Endodermal cell (in vitro differentiated cells): ENCODE data around the gene TIGAR. TPM values are rescaled to one million over a fixed set of nuclear protein-coding genes. Genes with fewer than 3 reads are reported as not detected.

Experiments
- DNase-seq: peaks from one replicate; pipeline ENCODE4 v3.0.0-alpha.2; 2017
- H3K27ac ChIP-seq: 2 replicates; pipeline ENCODE4 v1.5.1; 2013; ENCODE audit warnings: mild to moderate bottlenecking, low read depth, low read length, moderate library complexity
- H3K27me3 ChIP-seq: 2 replicates; pipeline ENCODE4 v1.6.1; 2013; ENCODE audit warnings: mild to moderate bottlenecking, low read length, moderate library complexity; ENCODE audit not compliant: insufficient read depth, control insufficient read depth, poor library complexity, severe bottlenecking
- H3K36me3 ChIP-seq: 2 replicates; pipeline ENCODE4 v1.7.0; 2013; ENCODE audit warnings: mild to moderate bottlenecking, low read length, moderate library complexity; ENCODE audit not compliant: control insufficient read depth, insufficient read depth
- H3K4me1 ChIP-seq: one replicate; pipeline ENCODE4 v1.7.0; 2013; ENCODE audit warnings: low read length; ENCODE audit not compliant: control insufficient read depth, insufficient read depth
- H3K4me3 ChIP-seq: 2 replicates; pipeline ENCODE4 v1.5.1; 2013; ENCODE audit warnings: mild to moderate bottlenecking, low read length, moderate library complexity
- H3K9ac ChIP-seq: 2 replicates; pipeline ENCODE4 v1.6.1; 2013; ENCODE audit warnings: mild to moderate bottlenecking, low read length, moderate library complexity; ENCODE audit not compliant: poor library complexity, severe bottlenecking; ENCODE audit errors: extremely low read depth
- H3K9me3 ChIP-seq: 2 replicates; pipeline ENCODE4 v1.6.1; 2013; ENCODE audit warnings: mild to moderate bottlenecking, low read length, moderate library complexity; ENCODE audit not compliant: control insufficient read depth
- H3K27ac Mint-ChIP-seq: 2 replicates; pipeline ENCODE4 v1.8.0; 2020; ENCODE audit warnings: mixed read lengths
- H3K27me3 Mint-ChIP-seq: 2 replicates; pipeline ENCODE4 v1.8.0; 2021; ENCODE audit warnings: mild to moderate bottlenecking, mixed read lengths; ENCODE audit not compliant: insufficient read depth
- H3K36me3 Mint-ChIP-seq: 2 replicates; pipeline ENCODE4 v1.8.0; 2020; ENCODE audit warnings: low read depth, mixed read lengths
- H3K4me1 Mint-ChIP-seq: 2 replicates; pipeline ENCODE4 v1.8.0; 2020; ENCODE audit warnings: mixed read lengths
- H3K4me3 Mint-ChIP-seq: 2 replicates; pipeline ENCODE4 v1.8.0; 2020; ENCODE audit warnings: mild to moderate bottlenecking, moderate library complexity, mixed read lengths
- H3K9me3 Mint-ChIP-seq: 2 replicates; pipeline ENCODE4 v1.8.0; 2020; ENCODE audit warnings: mild to moderate bottlenecking, mixed read lengths
- WGBS, 2 experiments: methylation state at CpG; one replicate each; pipeline versions ENCODE4 v1.1.5 to v1.1.7; 2013; ENCODE audit warnings: missing lambda C conversion rate in 2 of 2, mixed read lengths in 1 of 2; ENCODE audit not compliant: insufficient coverage in 1 of 2, insufficient read length in 1 of 2; 5-methylcytosine and 5-hydroxymethylcytosine counted together
- total RNA-seq, 2 donors: library from RNA; stranded (reverse); fragmentation: NEBNext Ultra II Directional in 1 of 2; extraction: Animal tissue kit (Norgen Biotek cat#: 25700) in 1 of 2; gene quantifications; 2 replicates in 1 of 2; 3 replicates in 1 of 2; pipeline ENCODE4 v1.2.1, GENCODE V29; 2021
- TF ChIP-seq, protein P1 (sequence below): fragments of 200-600 bp; sonication (generic); conservative IDR thresholded peaks from 2 replicates; pipeline ENCODE4 v1.5.0; 2021; ENCODE audit warnings: antibody characterized with exemption, mild to moderate bottlenecking

TIGAR gene
- total RNA-seq, 2 donors from 2014 or later, result 19.2 to 41.3 TPM

DNA sequence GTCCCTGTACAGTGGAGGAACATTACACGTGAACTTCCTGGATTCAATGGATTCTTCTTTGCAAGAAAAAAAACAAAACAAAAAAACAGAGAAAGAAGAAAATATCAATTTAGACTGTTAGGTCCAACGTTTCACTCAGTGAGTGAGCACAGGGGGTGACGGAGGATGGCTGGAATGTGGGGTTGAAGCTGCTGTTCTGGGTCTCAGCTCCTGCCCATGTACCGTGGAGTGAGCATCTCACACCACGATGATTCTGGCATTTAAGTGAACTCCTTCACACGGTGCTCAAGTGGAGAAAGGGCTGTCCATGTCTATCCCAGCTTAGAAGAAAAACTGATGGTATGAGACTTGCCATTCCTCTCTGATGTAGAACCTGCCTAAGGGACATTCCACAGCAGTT lies 24.3 kb upstream of the TIGAR start:
- WGBS, 2 experiments, result 94 to 98% methylated on average over 4 to 6 of the region's 6 CpGs
- Histone ChIP-seq H3K9ac (no peak overlapping the region), H3K27me3 (no peaks in the 10 kb centered on the region), H3K9me3 (no peaks in the 10 kb centered on the region), H3K27ac (no peak overlapping the region), H3K36me3 (peaks cover 48% of the 10 kb centered on the region), H3K4me1 (no peaks in the 10 kb centered on the region), H3K4me3 (no peak overlapping the region)
- peaks cover 9% of the 10 kb centered on the region for H3K4me1 Mint-ChIP-seq
- H3K27me3 Mint-ChIP-seq, result no peaks in the 10 kb centered on the region
- no peaks in the 10 kb centered on the region for H3K9me3 Mint-ChIP-seq
- no peak for DNase-seq
- no peak overlapping the region for H3K4me3 Mint-ChIP-seq
- no peak overlapping the region for H3K27ac Mint-ChIP-seq
- H3K36me3 Mint-ChIP-seq, result peaks cover 84% of the 10 kb centered on the region
- TF ChIP-seq, protein P1, sequence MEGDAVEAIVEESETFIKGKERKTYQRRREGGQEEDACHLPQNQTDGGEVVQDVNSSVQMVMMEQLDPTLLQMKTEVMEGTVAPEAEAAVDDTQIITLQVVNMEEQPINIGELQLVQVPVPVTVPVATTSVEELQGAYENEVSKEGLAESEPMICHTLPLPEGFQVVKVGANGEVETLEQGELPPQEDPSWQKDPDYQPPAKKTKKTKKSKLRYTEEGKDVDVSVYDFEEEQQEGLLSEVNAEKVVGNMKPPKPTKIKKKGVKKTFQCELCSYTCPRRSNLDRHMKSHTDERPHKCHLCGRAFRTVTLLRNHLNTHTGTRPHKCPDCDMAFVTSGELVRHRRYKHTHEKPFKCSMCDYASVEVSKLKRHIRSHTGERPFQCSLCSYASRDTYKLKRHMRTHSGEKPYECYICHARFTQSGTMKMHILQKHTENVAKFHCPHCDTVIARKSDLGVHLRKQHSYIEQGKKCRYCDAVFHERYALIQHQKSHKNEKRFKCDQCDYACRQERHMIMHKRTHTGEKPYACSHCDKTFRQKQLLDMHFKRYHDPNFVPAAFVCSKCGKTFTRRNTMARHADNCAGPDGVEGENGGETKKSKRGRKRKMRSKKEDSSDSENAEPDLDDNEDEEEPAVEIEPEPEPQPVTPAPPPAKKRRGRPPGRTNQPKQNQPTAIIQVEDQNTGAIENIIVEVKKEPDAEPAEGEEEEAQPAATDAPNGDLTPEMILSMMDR, result no peak

DNA sequence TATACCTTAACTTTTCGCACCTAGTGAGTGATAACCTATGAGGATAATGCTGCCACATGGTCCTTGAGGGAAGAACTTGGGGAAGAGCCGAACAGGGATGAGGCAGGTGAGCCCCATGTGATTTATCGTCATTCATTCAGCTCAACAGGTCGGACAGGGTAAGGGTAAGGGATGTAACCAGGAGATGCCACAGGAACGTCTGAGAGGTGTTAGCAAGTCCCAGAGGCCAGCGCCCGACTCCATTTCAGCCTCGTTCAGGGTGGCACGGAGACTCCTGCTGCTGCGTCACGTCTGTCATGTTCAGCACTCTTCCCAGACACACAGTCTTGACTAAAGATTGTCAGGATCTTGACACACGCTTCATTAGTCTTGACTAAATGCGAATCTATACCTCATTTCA lies 23.4 kb upstream of the TIGAR start:
- peaks cover 9% of the 10 kb centered on the region for H3K4me1 Mint-ChIP-seq
- no peaks in the 10 kb centered on the region for H3K9me3 ChIP-seq
- TF ChIP-seq, protein P1, result no peak
- no peaks in the 10 kb centered on the region for H3K27me3 Mint-ChIP-seq
- H3K4me1 ChIP-seq, result no peaks in the 10 kb centered on the region
- no peaks in the 10 kb centered on the region for H3K9me3 Mint-ChIP-seq
- DNase-seq, result no peak
- no peak overlapping the region for H3K4me3 ChIP-seq
- no peak overlapping the region for H3K27ac Mint-ChIP-seq
- H3K27me3 ChIP-seq, result no peaks in the 10 kb centered on the region
- H3K36me3 Mint-ChIP-seq, result peaks cover 86% of the 10 kb centered on the region
- no peak overlapping the region for H3K9ac ChIP-seq
- H3K27ac ChIP-seq, result no peak overlapping the region
- peaks cover 57% of the 10 kb centered on the region for H3K36me3 ChIP-seq
- WGBS, 2 experiments, result 94 to 99% methylated on average over 12 to 13 of the region's 13 CpGs
- H3K4me3 Mint-ChIP-seq, result no peak overlapping the region

DNA sequence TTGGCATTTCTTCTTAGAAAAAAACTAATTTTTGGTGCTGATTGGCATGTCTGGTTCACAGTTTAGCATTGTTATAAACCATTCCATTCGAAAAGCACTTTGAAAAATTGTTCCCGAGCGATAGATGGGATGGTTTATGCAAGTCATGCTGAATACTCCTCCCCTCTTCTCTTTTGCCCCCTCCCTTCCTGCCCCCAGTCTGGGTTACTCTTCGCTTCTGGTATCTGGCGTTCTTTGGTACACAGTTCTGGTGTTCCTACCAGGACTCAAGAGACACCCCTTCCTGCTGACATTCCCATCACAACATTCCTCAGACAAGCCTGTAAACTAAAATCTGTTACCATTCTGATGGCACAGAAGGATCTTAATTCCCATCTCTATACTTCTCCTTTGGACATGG lies 20.1 kb upstream of the TIGAR start:
- H3K4me3 Mint-ChIP-seq, result no peak overlapping the region
- no peaks in the 10 kb centered on the region for H3K9me3 ChIP-seq
- WGBS, 2 experiments, result 94 to 96% methylated on average over 3 to 5 of the region's 5 CpGs
- H3K4me1 ChIP-seq, result no peaks in the 10 kb centered on the region
- peaks cover 89% of the 10 kb centered on the region for H3K36me3 Mint-ChIP-seq
- no peaks in the 10 kb centered on the region for H3K27me3 ChIP-seq
- H3K27ac ChIP-seq, result no peak overlapping the region
- no peaks in the 10 kb centered on the region for H3K4me1 Mint-ChIP-seq
- H3K4me3 ChIP-seq, result no peak overlapping the region
- H3K9me3 Mint-ChIP-seq, result no peaks in the 10 kb centered on the region
- no peak overlapping the region for H3K9ac ChIP-seq
- H3K36me3 ChIP-seq, result peaks cover 47% of the 10 kb centered on the region
- no peaks in the 10 kb centered on the region for H3K27me3 Mint-ChIP-seq
- TF ChIP-seq, protein P1, result no peak
- DNase-seq, result no peak
- H3K27ac Mint-ChIP-seq, result no peak overlapping the region
